Vagina (tissue), 2 donors: Measurements from ENCODE around the gene GABBR2. TPM values are rescaled to one million over a fixed set of nuclear protein-coding genes. Genes with fewer than 3 reads are reported as not detected.
A peak's percentile ranks its signal among the peaks of the same experiment; 100 is the strongest.

Source experiments
- DNase-seq, 2 donors: peaks; one replicate each; pipeline ENCODE4 v3.0.0-alpha.2; 2017; ENCODE audit errors: extremely low spot score in 2 of 2
- H3K27ac ChIP-seq: fragments of 200-600 bp; sonication (generic); one replicate; pipeline ENCODE4 v1.5.1; 2019
- H3K27me3 ChIP-seq: fragments of 200-600 bp; sonication (generic); one replicate; pipeline ENCODE4 v1.5.1; 2019
- H3K36me3 ChIP-seq, 2 donors: fragments of 200-600 bp; sonication (generic); one replicate each; pipeline ENCODE4 v1.5.1; 2017 to 2019
- H3K4me1 ChIP-seq: fragments of 200-600 bp; sonication (generic); one replicate; pipeline ENCODE4 v1.5.1; 2019
- H3K4me3 ChIP-seq, 2 donors: fragments of 200-600 bp; sonication (generic); 1 replicate in 1 of 2; 2 replicates in 1 of 2; pipeline ENCODE4 v1.5.1; 2016 to 2019
- H3K9me3 ChIP-seq: fragments of 200-600 bp; sonication (generic); one replicate; pipeline ENCODE4 v1.5.1; 2019
- CTCF ChIP-seq, 3 experiments: fragments of 450-650 bp in 2 of 3; fragments of 200-600 bp in 1 of 3; sonication (generic) in 1 of 3; IDR thresholded peaks; one replicate each; pipeline ENCODE4 v1.5.1; 2017 to 2019; ENCODE audit warnings: antibody characterized with exemption in 3 of 3, mild to moderate bottlenecking in 2 of 3, moderate library complexity in 2 of 3
- POLR2A ChIP-seq, 2 donors: fragments of 450-650 bp; IDR thresholded peaks; one replicate each; pipeline ENCODE4 v1.6.1; 2017; ENCODE audit warnings: antibody characterized with exemption in 2 of 2, mild to moderate bottlenecking in 2 of 2, moderate library complexity in 2 of 2
- POLR2AphosphoS5 ChIP-seq, 2 donors: sonication (generic); formaldehyde crosslinking; IDR thresholded peaks; one replicate each; pipeline ENCODE4 v1.9.0; 2017; ENCODE audit warnings: antibody characterized with exemption in 2 of 2, mild to moderate bottlenecking in 2 of 2, low read depth in 1 of 2; ENCODE audit not compliant: insufficient read depth in 1 of 2
- intact Hi-C: fragments of 100-400 bp; cut with DNase I; formaldehyde crosslinking; loops from one replicate; pipeline ENCODE4 v1.15.1; 2023
- total RNA-seq: library from RNA; depleted of rRNA; stranded (reverse); fragments of >200 nt; gene quantifications from one replicate; pipeline ENCODE4 v1.2.3, GENCODE V29; 2016

Gene GABBR2
- total RNA-seq, 1 donor from 2014 or later: not detected

- TF ChIP-seq POLR2AphosphoS5 (IDR thresholded peaks at IDR 0.05; ENCODE audit: insufficient read depth in 1 of 2, low read depth in 1 of 2): no peak
- no peak for TF ChIP-seq POLR2A (IDR thresholded peaks at IDR 0.05)
- no peak for TF ChIP-seq CTCF (IDR thresholded peaks at IDR 0.05)
- Histone ChIP-seq H3K27ac (no peak overlapping the region), H3K9me3 (no peaks in the 10 kb centered on the region), H3K4me1 (no peaks in the 10 kb centered on the region), H3K4me3 (no peak overlapping the region), H3K36me3 (peaks cover 0 to 11% of the 10 kb centered on the region in 2 donors), H3K27me3 (no peaks in the 10 kb centered on the region)
- intact Hi-C loops: no loop called here
- DNase-seq: no peak
These were observed 33.9 kb upstream of the GABBR2 start for GRCh38 chr9:98742325-98743280.

GRCh38 chr9:98740226-98740881 is 31.6 kb upstream of the GABBR2 start:
- H3K27me3 ChIP-seq: no peaks in the 10 kb centered on the region
- H3K36me3 ChIP-seq: peaks cover 0 to 18% of the 10 kb centered on the region in 2 donors

DNA sequence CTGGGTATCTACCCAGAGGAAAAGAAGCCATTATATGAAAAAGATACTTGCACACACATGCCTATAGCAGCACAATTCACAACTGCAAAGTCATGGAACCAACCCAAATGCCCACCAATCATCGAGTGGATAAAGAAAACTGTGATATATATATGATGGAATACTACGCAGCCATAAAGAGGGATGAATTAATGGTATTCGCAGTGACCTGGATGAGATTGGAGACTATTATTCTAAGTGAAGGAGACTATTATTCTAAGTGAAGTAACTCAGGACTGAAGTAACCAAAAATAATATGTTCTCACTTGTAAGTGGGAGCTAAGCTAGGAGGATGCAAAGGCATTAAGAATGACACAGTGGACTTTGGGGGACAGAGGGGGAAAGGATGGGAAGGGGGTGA is 30.0 kb upstream of the GABBR2 start:
- DNase-seq: peak in 1 of 2 donors; percentile 3
- H3K27ac ChIP-seq: no peak overlapping the region
- H3K4me1 ChIP-seq: no peaks in the 10 kb centered on the region
- no peaks in the 10 kb centered on the region for H3K27me3 ChIP-seq
- no peak overlapping the region for H3K4me3 ChIP-seq
- TF ChIP-seq POLR2A (IDR thresholded peaks at IDR 0.05): no peak
- no peak for TF ChIP-seq CTCF (IDR thresholded peaks at IDR 0.05)
- TF ChIP-seq POLR2AphosphoS5 (IDR thresholded peaks at IDR 0.05; ENCODE audit: insufficient read depth in 1 of 2, low read depth in 1 of 2): no peak
- H3K36me3 ChIP-seq: peaks cover 0 to 13% of the 10 kb centered on the region in 2 donors
- H3K9me3 ChIP-seq: no peaks in the 10 kb centered on the region
- intact Hi-C loops: no loop called here

More at GRCh38 chr9:98740226-98740881, 31.6 kb upstream of the GABBR2 start:
- intact Hi-C loops: no loop called here
- Histone ChIP-seq H3K27ac (no peak overlapping the region), H3K9me3 (no peaks in the 10 kb centered on the region), H3K4me1 (no peaks in the 10 kb centered on the region), H3K4me3 (no peak overlapping the region)
- DNase-seq: no peak
- TF ChIP-seq POLR2A (IDR thresholded peaks at IDR 0.05): no peak
- TF ChIP-seq CTCF (IDR thresholded peaks at IDR 0.05): no peak
- no peak for TF ChIP-seq POLR2AphosphoS5 (IDR thresholded peaks at IDR 0.05; ENCODE audit: insufficient read depth in 1 of 2, low read depth in 1 of 2)

DNA sequence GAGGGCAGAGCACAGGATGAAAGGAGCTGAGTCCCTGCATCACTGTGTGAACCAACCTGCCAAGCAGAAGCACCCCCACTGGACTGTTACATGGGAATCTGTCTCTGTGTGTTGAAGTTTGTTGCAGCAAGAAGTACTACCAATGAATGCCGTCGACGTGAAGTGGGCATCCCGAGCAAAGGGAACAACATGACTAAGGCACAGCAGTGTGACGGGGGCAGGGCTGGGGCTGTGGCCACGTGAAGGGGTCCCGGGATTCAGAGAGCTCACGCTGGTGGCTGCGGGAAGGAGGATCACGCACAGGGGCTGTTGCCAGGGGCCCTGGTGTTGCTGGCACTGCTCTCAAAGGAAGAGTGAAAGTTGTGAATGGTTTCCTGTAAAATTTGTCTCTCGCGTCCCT is 27.5 kb upstream of the GABBR2 start:
- H3K36me3 ChIP-seq: peaks cover 0 to 13% of the 10 kb centered on the region in 2 donors
- H3K4me1 ChIP-seq: no peaks in the 10 kb centered on the region
- no peak overlapping the region for H3K4me3 ChIP-seq
- TF ChIP-seq POLR2A (IDR thresholded peaks at IDR 0.05): no peak
- TF ChIP-seq CTCF (IDR thresholded peaks at IDR 0.05): no peak
- no peak for TF ChIP-seq POLR2AphosphoS5 (IDR thresholded peaks at IDR 0.05; ENCODE audit: insufficient read depth in 1 of 2, low read depth in 1 of 2)
- H3K27me3 ChIP-seq: no peaks in the 10 kb centered on the region
- no peak for DNase-seq
- no peaks in the 10 kb centered on the region for H3K9me3 ChIP-seq
- intact Hi-C loops: no loop called here
- no peak overlapping the region for H3K27ac ChIP-seq
